H1 (cell line): ENCODE data around the gene HOXB3. TPM values are rescaled to one million over a fixed set of nuclear protein-coding genes. Genes with fewer than 3 reads are reported as not detected.

Experiments used
- CTCF ChIA-PET: fragments of 300-600 bp; sonication (Branson Sonifier 250); formaldehyde crosslinking; loops from one replicate; lab custom pipeline; 2021; ENCODE audit not compliant: partially characterized antibody; lab: Charles Lee
- POLR2A ChIA-PET: fragments of 300-600 bp; sonication (Branson Sonifier 250); formaldehyde crosslinking; loops from one replicate; lab custom pipeline; 2021; ENCODE audit warnings: inconsistent platforms; ENCODE audit not compliant: partially characterized antibody; lab: Charles Lee
- DNase-seq, 2 experiments: peaks; one replicate each; pipeline versions ENCODE4 v3.0.0 to v3.0.0-alpha.2; 2010 to 2022; ENCODE audit warnings: low spot score in 2 of 2, low read depth in 1 of 2, mixed read lengths in 1 of 2
- FAIRE-seq: peaks from 2 replicates; lab custom pipeline; 2011; peaks lifted over from hg19 to GRCh38; lab: Jason Lieb, UNC
- H2AFZ ChIP-seq: 2 replicates; pipeline ENCODE4 v1.8.1; 2012; ENCODE audit warnings: low read length, inconsistent platforms
- H2AK5ac ChIP-seq: 2 replicates; pipeline ENCODE4 v1.6.1; 2013; ENCODE audit warnings: low read depth, low read length
- H2BK120ac ChIP-seq: replicated peaks from 2 replicates; pipeline ENCODE3; 2013; ENCODE audit warnings: low read depth, low read length, inconsistent platforms
- H2BK12ac ChIP-seq: 2 replicates; pipeline ENCODE4 v1.6.1; 2013; ENCODE audit warnings: low read depth, low read length
- H2BK15ac ChIP-seq: 2 replicates; pipeline ENCODE4 v1.6.1; 2013; ENCODE audit warnings: low read length
- H2BK20ac ChIP-seq: 2 replicates; pipeline ENCODE4 v1.6.1; 2013; ENCODE audit warnings: low read length
- H2BK5ac ChIP-seq: 2 replicates; pipeline ENCODE4 v1.6.1; 2013; ENCODE audit warnings: low read depth, low read length
- H3K14ac ChIP-seq: 2 replicates; pipeline ENCODE4 v1.6.1; 2013; ENCODE audit warnings: inconsistent platforms; ENCODE audit not compliant: insufficient read length
- H3K18ac ChIP-seq: 2 replicates; pipeline ENCODE4 v1.6.1; 2013; ENCODE audit warnings: low read length; ENCODE audit errors: extremely low read depth
- H3K23ac ChIP-seq: 2 replicates; pipeline ENCODE4 v1.6.1; 2013; ENCODE audit warnings: inconsistent platforms; ENCODE audit not compliant: insufficient read length
- H3K23me2 ChIP-seq: 2 replicates; pipeline ENCODE4 v1.6.1; 2013; ENCODE audit warnings: low read depth, low read length
- H3K27ac ChIP-seq: 2 replicates; pipeline ENCODE4 v1.6.1; 2011; ENCODE audit warnings: low read depth, low read length, inconsistent platforms
- H3K27me3 ChIP-seq, 4 experiments: replicated peaks in 1 of 4; 1 replicate in 1 of 4; 2 replicates in 3 of 4; pipeline versions ENCODE4 v1.6.1 to v1.8.1; 2011 to 2013; ENCODE audit warnings: low read length in 3 of 4, mild to moderate bottlenecking in 3 of 4, inconsistent platforms in 2 of 4, mixed read lengths in 2 of 4, moderate library complexity in 1 of 4; ENCODE audit not compliant: control insufficient read depth in 3 of 4, insufficient read depth in 3 of 4; ENCODE audit errors: extremely low read depth in 1 of 4
- H3K36me3 ChIP-seq, 4 experiments: 2 replicates each; pipeline versions ENCODE4 v1.6.1 to v1.8.1; 2011 to 2013; ENCODE audit warnings: mild to moderate bottlenecking in 4 of 4, low read length in 3 of 4, moderate library complexity in 2 of 4, control low read depth in 1 of 4, inconsistent platforms in 1 of 4; ENCODE audit not compliant: insufficient read depth in 4 of 4, control insufficient read depth in 2 of 4
- H3K4ac ChIP-seq: replicated peaks from 2 replicates; pipeline ENCODE3; 2013; ENCODE audit warnings: low read length, low read depth, mixed read lengths, inconsistent platforms; ENCODE audit not compliant: insufficient read length
- H3K4me1 ChIP-seq, 4 experiments: replicated peaks in 1 of 4; 1 replicate in 1 of 4; 2 replicates in 3 of 4; pipeline versions ENCODE4 v1.6.1 to v1.8.1; 2011 to 2013; ENCODE audit warnings: low read length in 3 of 4, inconsistent platforms in 2 of 4, mixed read lengths in 1 of 4; ENCODE audit not compliant: insufficient read depth in 4 of 4, control insufficient read depth in 3 of 4
- H3K4me2 ChIP-seq, 2 experiments: 2 replicates each; pipeline versions ENCODE4 v1.6.1 to v1.8.1; 2011 to 2013; ENCODE audit warnings: low read depth in 2 of 2, low read length in 2 of 2, control low read depth in 1 of 2, inconsistent platforms in 1 of 2, mild to moderate bottlenecking in 1 of 2; ENCODE audit not compliant: insufficient read depth in 1 of 2
- H3K4me3 ChIP-seq, 4 experiments: fragments of 200-600, 300-600 bp in 1 of 4; sonication (generic), shearing (Covaris generic), sonication (Bioruptor Twin) in 1 of 4; 2 replicates each; pipeline versions ENCODE4 v1.5.1 to v1.8.1; 2011 to 2016; ENCODE audit warnings: low read length in 4 of 4, low read depth in 3 of 4, control low read depth in 2 of 4, inconsistent platforms in 2 of 4, mild to moderate bottlenecking in 2 of 4, mixed read lengths in 1 of 4, moderate library complexity in 1 of 4; ENCODE audit not compliant: insufficient read depth in 2 of 4; ENCODE audit errors: extremely low read depth in 1 of 4
- H3K56ac ChIP-seq: replicated peaks from 2 replicates; pipeline ENCODE3; 2013; ENCODE audit warnings: low read depth, mild to moderate bottlenecking, mixed read lengths, low read length, inconsistent platforms; ENCODE audit not compliant: insufficient read length
- H3K79me1 ChIP-seq: 2 replicates; pipeline ENCODE4 v1.6.1; 2013; ENCODE audit warnings: low read depth, low read length, control low read depth
- H3K79me2 ChIP-seq, 2 experiments: 2 replicates each; pipeline versions ENCODE4 v1.6.1 to v1.8.1; 2012 to 2013; ENCODE audit warnings: low read length in 2 of 2, mild to moderate bottlenecking in 2 of 2, inconsistent platforms in 1 of 2; ENCODE audit not compliant: insufficient read depth in 2 of 2, control insufficient read depth in 1 of 2
- H3K9ac ChIP-seq, 4 experiments: replicated peaks in 1 of 4; 1 replicate in 1 of 4; 2 replicates in 3 of 4; pipeline versions ENCODE4 v1.6.1 to v1.8.1; 2011 to 2013; ENCODE audit warnings: low read depth in 3 of 4, low read length in 3 of 4, control low read depth in 2 of 4, mild to moderate bottlenecking in 2 of 4, moderate library complexity in 2 of 4, inconsistent platforms in 1 of 4; ENCODE audit errors: extremely low read depth in 1 of 4
- H3K9me3 ChIP-seq, 2 experiments: 2 replicates each; pipeline versions ENCODE4 v1.6.1 to v1.8.1; 2012 to 2013; ENCODE audit warnings: mild to moderate bottlenecking in 2 of 2, moderate library complexity in 2 of 2, control low read depth in 1 of 2, inconsistent platforms in 1 of 2, low read depth in 1 of 2, low read length in 1 of 2, mixed read lengths in 1 of 2; ENCODE audit not compliant: insufficient read depth in 2 of 2
- H4K20me1 ChIP-seq, 2 experiments: replicated peaks in 1 of 2; 2 replicates each; pipeline versions ENCODE3 to v1.8.1; 2011 to 2013; ENCODE audit warnings: inconsistent platforms in 2 of 2, low read length in 2 of 2, mild to moderate bottlenecking in 1 of 2; ENCODE audit not compliant: insufficient read depth in 2 of 2, control insufficient read depth in 1 of 2
- H4K5ac ChIP-seq: 2 replicates; pipeline ENCODE4 v1.6.1; 2013; ENCODE audit warnings: low read length, low read depth, mixed read lengths, inconsistent platforms; ENCODE audit not compliant: insufficient read length
- H4K8ac ChIP-seq: 2 replicates; pipeline ENCODE4 v1.8.0; 2013; ENCODE audit warnings: mild to moderate bottlenecking, moderate library complexity, low read length, inconsistent platforms; ENCODE audit not compliant: insufficient read depth; ENCODE audit errors: extremely low read depth
- H4K91ac ChIP-seq: replicated peaks from 2 replicates; pipeline ENCODE3; 2013; ENCODE audit warnings: low read length, mixed read lengths, inconsistent platforms; ENCODE audit not compliant: insufficient read length
- WGBS, 2 experiments: shearing (Covaris generic) in 1 of 2; methylation state at CpG; one replicate each; pipeline versions ENCODE4 v1.1.6 to v1.1.7; 2013 to 2015; ENCODE audit warnings: low lambda C conversion rate in 2 of 2, mixed read lengths in 2 of 2, inconsistent platforms in 1 of 2, low coverage in 1 of 2, missing lambda C conversion rate in 1 of 2; ENCODE audit not compliant: insufficient replicate concordance in 2 of 2, insufficient coverage in 1 of 2, insufficient read length in 1 of 2; ENCODE audit errors: extremely low coverage in 1 of 2, missing lambda C conversion rate in 1 of 2; 5-methylcytosine and 5-hydroxymethylcytosine counted together
- polyA plus RNA-seq, 7 experiments: library from polyadenylated mRNA; depleted of rRNA in 3 of 7; stranded (reverse) in 5 of 7; unstranded in 2 of 7; fragments of >200 nt in 5 of 7; fragments of 200-250 nt in 2 of 7; gene quantifications; 1 replicate in 5 of 7; 2 replicates in 1 of 7; 4 replicates in 1 of 7; pipeline versions ENCODE4 v1.2.1 to v1.2.3, GENCODE V29; 2011 to 2013; ENCODE audit warnings: missing spikeins in 2 of 7, mixed read lengths in 2 of 7
- total RNA-seq: library from RNA; stranded (reverse); fragmentation: NEBNext Ultra II Directional; extraction: Animal tissue kit (Norgen Biotek cat#: 25700); gene quantifications from 2 replicates; pipeline ENCODE4 v1.2.1, GENCODE V29; 2021
- TF ChIP-seq, protein P1 (sequence below): IDR thresholded peaks from 2 replicates; pipeline ENCODE4 v1.6.1; 2012; ENCODE audit warnings: inconsistent platforms

The HOXB3 gene
- total and polyA plus RNA-seq, 2 of the 8 experiments (the other 6 are each of a cell fraction or from before 2014, with no cell fraction given) = not detected

GRCh38 chr17:48605409-48605919 is 15.4 kb upstream of the HOXB3 start:
- no peak overlapping the region for H4K8ac ChIP-seq
- H4K20me1 ChIP-seq = peaks cover 23 to 47% of the 10 kb centered on the region in 2 experiments
- H3K18ac ChIP-seq = no peak overlapping the region
- H3K79me2 ChIP-seq = no peaks in the 10 kb centered on the region
- no peaks in the 10 kb centered on the region for H3K79me1 ChIP-seq
- no peak overlapping the region for H3K14ac ChIP-seq
- no peak overlapping the region for H3K56ac ChIP-seq
- H2BK15ac ChIP-seq = no peak overlapping the region
- FAIRE-seq (no peak), DNase-seq (no peak)
- 0 out of 2 replicates have a peak overlapping the region, but pooled peaks have one; percentile 39 for H2AK5ac ChIP-seq
- H3K27me3 ChIP-seq = peaks cover 97 to 100% (median 99%) of the 10 kb centered on the region in 4 experiments
- H3K36me3 ChIP-seq = peaks cover 0 to 7% (median 0%) of the 10 kb centered on the region in 4 experiments; a peak in 1 of 8 replicates
- H2BK12ac ChIP-seq = no peak overlapping the region
- H3K9me3 ChIP-seq = no peaks in the 10 kb centered on the region
- no peak overlapping the region for H3K27ac ChIP-seq
- no peak overlapping the region for H4K91ac ChIP-seq
- H2BK120ac ChIP-seq = no peak overlapping the region
- no peak overlapping the region for H2BK20ac ChIP-seq
- no peak overlapping the region for H2AFZ ChIP-seq
- POLR2A ChIA-PET = no interaction called here
- no peak overlapping the region for H3K4me2 ChIP-seq
- peaks cover 2% of the 10 kb centered on the region; the same call in 1 of the 2 replicates for H3K23me2 ChIP-seq
- no peak overlapping the region for H3K9ac ChIP-seq
- H3K4ac ChIP-seq = no peak overlapping the region
- H4K5ac ChIP-seq = no peak overlapping the region
- H3K23ac ChIP-seq = no peak overlapping the region
- H3K4me3 ChIP-seq = no peak overlapping the region
- H3K4me1 ChIP-seq = peaks cover 0 to 3% (median 1%) of the 10 kb centered on the region in 4 experiments; a peak in 4 of 7 replicates
- H2BK5ac ChIP-seq = no peak overlapping the region
- CTCF ChIA-PET = interaction anchor here (0.8 to 2.5 kb wide), 10 partner anchors 29 to 269 kb away, joined by 3 to 8 read pairs (median 4); no protein-coding TSS in a partner anchor
- 12% methylated on average over 10 of the region's 10 CpGs; no CpG with 5 or more reads in 1 of the 2 experiments for WGBS, 2 experiments
- TF ChIP-seq, protein P1, sequence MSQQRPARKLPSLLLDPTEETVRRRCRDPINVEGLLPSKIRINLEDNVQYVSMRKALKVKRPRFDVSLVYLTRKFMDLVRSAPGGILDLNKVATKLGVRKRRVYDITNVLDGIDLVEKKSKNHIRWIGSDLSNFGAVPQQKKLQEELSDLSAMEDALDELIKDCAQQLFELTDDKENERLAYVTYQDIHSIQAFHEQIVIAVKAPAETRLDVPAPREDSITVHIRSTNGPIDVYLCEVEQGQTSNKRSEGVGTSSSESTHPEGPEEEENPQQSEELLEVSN = peak; percentile 32; the same call in 1 of the 2 replicates
